CD4-positive, alpha-beta T cell treated with Interleukin-10 for 1 hour (primary cell): ENCODE results near the gene LMO1.

Experiments used
- DNase-seq: peaks from one replicate; pipeline ENCODE4 v3.0.0-alpha.2; 2020

Gene LMO1

GRCh38 chr11:8203414-8203715 is 60.3 kb downstream of the LMO1 start:
- DNase-seq: no peak

DNA sequence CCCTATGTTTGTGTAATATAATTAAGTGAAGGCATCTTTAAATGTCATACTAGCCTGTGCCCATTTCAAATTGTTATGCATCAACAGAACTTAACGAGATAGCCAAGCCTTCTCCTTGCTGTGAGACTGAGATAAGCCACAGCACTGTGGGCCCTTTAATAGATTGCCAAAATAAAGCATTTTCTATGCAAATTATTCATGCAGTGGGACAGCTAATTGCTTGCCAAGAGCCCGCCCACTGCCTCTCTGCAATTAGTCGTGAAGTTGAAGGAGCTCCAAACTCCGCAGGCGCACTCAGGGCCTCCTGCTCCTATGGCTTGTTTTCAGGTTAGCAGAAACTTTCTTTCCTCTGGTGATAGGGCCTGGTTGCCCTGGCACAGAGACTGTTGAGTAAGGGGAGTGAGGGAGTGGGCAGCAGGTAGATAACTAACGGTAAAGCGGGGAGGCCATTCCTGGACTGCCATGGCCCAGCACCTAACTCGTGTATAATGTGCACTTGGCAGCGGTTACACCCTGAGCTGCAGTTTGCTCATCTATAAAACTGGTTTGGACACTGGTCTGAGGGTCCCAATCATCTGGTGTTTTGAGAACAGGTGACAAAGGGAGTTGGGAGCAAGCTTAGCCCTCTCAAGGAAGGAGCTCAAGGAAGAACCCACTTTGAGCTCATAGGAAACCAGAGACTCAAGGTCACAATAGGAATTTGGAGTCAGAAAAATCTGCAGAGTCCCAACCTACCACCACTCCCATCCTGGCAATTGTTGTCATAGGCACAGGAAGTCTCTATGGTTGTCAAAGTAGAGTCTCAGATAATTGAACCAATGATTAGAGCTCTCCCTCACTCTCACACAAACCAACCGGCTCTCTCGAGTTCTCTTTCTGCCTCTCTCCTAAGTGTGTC is 60.9 kb downstream of the LMO1 start:
- no peak for DNase-seq

- peak; percentile 9 for DNase-seq
Measured at GRCh38 chr11:8201644-8202365, 61.9 kb downstream of the LMO1 start.

DNA sequence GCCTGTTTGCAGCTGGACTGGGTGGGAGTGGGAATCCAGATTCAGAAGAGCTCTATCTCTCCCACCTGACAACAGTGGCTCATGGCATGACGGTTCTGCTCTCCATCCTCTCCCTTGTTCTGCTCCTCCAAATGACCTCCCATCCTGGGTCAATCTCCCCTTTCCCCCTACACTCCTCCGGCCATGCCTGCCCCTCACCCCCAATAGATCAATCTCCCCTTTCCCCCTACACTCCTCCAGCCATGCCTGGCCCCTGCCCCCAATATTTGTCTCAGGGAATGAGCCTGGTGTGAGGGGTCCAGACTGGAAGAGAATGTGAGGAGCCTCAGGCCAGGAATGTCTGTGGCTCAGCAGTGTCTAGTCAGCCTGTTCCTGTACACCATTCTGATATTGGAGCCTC is 64.0 kb downstream of the LMO1 start:
- DNase-seq: no peak

GRCh38 chr11:8196749-8197148 is 66.9 kb downstream of the LMO1 start:
- DNase-seq: no peak

GRCh38 chr11:8194956-8195355 is 68.7 kb downstream of the LMO1 start:
- no peak for DNase-seq

- no peak for DNase-seq
Measured at GRCh38 chr11:8192896-8193209, 70.8 kb downstream of the LMO1 start.

DNA sequence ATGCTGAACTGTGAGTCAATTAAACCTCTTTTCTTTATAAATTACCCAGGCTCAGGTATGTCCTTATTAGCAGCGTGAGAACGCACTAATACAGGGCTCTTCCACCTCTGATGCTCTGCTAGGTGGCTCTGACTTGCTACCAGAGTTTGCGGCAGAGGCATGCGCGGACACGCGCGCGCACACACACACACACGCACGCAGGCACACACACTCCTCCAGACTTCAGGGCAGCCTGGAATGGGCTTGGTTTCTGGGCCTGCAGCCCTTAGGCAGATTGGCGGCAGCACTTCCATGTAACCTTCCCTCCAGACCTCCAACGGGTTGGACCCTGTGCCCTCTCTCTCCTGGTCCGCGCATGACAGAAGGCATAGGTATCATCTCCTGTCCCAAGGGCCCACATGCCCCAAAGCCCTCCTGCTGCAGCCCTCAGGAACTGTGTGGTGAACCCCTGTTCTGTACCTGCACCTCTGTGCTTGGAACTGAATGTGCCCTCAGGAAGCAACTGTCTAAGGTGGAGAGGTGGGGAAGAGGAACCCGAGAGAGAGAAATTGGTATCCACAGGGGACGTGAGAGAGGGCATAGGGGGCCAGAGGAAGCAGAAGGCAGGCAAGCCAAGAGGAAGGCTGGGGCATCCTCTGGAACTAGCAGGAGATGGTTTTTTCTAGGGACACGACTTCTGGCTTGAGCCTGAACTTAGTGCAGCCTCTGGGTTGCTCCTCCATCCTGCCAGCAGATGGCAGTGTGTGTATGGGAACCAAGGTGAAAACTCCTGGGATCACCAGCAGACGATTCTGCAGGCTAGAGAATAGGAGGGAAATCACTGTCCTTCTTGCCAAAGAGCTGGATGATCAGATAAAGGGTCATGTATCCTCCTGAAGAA is 71.4 kb downstream of the LMO1 start:
- DNase-seq: peak; percentile 30

GRCh38 chr11:8190431-8190830 is 73.2 kb downstream of the LMO1 start:
- no peak for DNase-seq

- DNase-seq: no peak
Measured at GRCh38 chr11:8186429-8186828, 77.2 kb downstream of the LMO1 start.

DNA sequence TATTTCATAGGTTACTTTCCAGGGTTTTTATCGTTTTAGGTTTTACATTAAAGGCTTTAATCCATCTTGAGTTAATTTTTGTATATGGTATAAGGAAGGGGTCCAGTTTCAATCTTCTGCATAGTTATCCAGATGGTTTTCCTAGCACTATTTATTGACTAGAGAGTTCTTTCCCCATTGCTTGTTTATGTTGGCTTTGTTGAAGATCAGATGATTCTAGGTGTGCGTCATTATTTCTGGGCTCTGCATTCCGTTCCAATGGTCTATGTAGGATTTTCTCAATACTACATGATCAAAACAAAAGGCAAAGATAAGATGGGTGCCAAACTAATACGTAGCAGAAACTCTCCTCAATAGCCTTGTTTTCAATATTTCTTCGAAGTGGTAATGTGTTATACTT is 80.6 kb downstream of the LMO1 start:
- DNase-seq: no peak

DNA sequence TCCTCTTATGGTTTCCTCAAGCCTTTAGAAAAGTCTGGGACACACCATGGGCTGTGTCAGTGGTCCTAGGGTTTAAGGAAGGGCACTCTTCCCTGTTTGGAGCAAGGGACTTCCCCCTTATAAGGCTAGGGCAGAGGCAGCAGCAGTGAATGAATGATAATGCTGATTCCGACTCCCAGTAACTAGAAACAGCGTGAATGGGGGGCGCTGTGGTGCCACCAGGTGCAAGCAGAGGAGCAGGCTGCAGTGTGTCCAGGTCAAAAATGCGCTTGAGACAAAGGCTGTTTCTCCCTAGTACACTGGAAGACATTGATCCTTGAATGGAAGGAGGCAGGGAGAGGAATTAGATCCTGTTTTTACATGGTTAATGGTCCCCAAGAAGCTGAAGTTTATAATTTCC is 83.2 kb downstream of the LMO1 start:
- DNase-seq: no peak

GRCh38 chr11:8178297-8178696 is 85.4 kb downstream of the LMO1 start:
- no peak for DNase-seq

DNA sequence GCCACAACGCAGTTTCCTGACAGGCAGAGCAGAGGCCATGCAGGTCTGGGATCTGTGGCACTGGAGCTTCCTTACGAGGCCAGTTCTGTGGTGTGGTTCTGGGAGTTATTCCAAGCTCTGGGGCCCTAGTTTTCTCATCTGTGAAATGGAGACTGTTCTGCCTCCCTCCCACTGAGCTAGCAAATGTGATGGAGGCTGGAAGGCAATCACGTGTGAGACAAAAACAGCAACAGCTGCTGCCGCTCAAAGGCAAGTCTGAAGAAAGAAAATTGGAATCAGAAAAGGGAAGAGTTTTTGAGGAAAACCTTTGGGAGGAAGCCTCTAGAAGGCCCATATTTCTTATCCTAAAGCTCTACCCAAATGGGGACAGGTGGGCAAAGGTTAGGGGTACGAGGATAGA is 86.5 kb downstream of the LMO1 start:
- DNase-seq: no peak
